Ovary (tissue), 3 donors: ENCODE results near the gene CACFD1.

ENCODE experiments used
- EP300 ChIP-seq: sonication (generic); formaldehyde crosslinking; IDR thresholded peaks from one replicate; pipeline ENCODE4 v1.6.1; 2017; ENCODE audit warnings: antibody characterized with exemption
- POLR2A ChIP-seq: fragments of 450-650 bp; IDR thresholded peaks from one replicate; pipeline ENCODE4 v1.6.1; 2017; ENCODE audit warnings: antibody characterized with exemption, mild to moderate bottlenecking, moderate library complexity
- TF ChIP-seq, protein P1 (sequence below), 3 donors: fragments of 450-650 bp in 2 of 3; fragments of 200-600 bp in 1 of 3; IDR thresholded peaks; one replicate each; pipeline versions ENCODE4 v1.5.1 to v1.8.0; 2016 to 2022; ENCODE audit warnings: antibody characterized with exemption in 3 of 3, mild to moderate bottlenecking in 1 of 3
- donor health status: DM: no; HTN: no; CAD: no.

DNA sequence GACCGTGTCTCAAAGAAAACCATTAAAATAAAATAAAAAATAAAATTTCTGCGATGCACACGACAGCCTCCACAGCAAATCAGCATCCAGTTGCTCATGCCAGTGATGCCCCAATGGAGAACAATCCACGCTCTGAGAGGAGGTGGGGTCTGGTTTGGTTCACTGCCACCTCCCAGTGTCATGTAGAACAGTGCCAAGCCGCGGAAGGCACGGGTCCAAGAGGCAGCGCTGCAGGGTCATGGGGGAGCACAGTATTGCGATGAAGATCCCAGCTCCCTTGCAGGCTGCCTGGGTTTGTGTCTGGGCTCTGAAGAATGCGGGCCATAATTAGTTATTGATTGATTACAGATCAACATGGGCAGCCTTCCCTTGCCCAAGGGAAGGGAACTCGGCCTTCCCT is 6.1 kb upstream of the CACFD1 start:
- TF ChIP-seq, protein P1, sequence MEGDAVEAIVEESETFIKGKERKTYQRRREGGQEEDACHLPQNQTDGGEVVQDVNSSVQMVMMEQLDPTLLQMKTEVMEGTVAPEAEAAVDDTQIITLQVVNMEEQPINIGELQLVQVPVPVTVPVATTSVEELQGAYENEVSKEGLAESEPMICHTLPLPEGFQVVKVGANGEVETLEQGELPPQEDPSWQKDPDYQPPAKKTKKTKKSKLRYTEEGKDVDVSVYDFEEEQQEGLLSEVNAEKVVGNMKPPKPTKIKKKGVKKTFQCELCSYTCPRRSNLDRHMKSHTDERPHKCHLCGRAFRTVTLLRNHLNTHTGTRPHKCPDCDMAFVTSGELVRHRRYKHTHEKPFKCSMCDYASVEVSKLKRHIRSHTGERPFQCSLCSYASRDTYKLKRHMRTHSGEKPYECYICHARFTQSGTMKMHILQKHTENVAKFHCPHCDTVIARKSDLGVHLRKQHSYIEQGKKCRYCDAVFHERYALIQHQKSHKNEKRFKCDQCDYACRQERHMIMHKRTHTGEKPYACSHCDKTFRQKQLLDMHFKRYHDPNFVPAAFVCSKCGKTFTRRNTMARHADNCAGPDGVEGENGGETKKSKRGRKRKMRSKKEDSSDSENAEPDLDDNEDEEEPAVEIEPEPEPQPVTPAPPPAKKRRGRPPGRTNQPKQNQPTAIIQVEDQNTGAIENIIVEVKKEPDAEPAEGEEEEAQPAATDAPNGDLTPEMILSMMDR (IDR thresholded peaks at IDR 0.05) = no peak
- no peak for TF ChIP-seq POLR2A
- TF ChIP-seq EP300 = no peak
